H1 (cell line): ENCODE results near the gene PTPN5. TPM values are rescaled to one million over a fixed set of nuclear protein-coding genes. Genes with fewer than 3 reads are reported as not detected.

Experiments
- CTCF ChIA-PET: fragments of 300-600 bp; sonication (Branson Sonifier 250); formaldehyde crosslinking; loops from one replicate; lab custom pipeline; 2021; ENCODE audit not compliant: partially characterized antibody; lab: Charles Lee
- POLR2A ChIA-PET: fragments of 300-600 bp; sonication (Branson Sonifier 250); formaldehyde crosslinking; loops from one replicate; lab custom pipeline; 2021; ENCODE audit warnings: inconsistent platforms; ENCODE audit not compliant: partially characterized antibody; lab: Charles Lee
- DNase-seq, 2 experiments: peaks; one replicate each; pipeline versions ENCODE4 v3.0.0 to v3.0.0-alpha.2; 2010 to 2022; ENCODE audit warnings: low spot score in 2 of 2, low read depth in 1 of 2, mixed read lengths in 1 of 2
- FAIRE-seq: peaks from 2 replicates; lab custom pipeline; 2011; peaks lifted over from hg19 to GRCh38; lab: Jason Lieb, UNC
- H2AFZ ChIP-seq: 2 replicates; pipeline ENCODE4 v1.8.1; 2012; ENCODE audit warnings: low read length, inconsistent platforms
- H2AK5ac ChIP-seq: 2 replicates; pipeline ENCODE4 v1.6.1; 2013; ENCODE audit warnings: low read depth, low read length
- H2BK120ac ChIP-seq: replicated peaks from 2 replicates; pipeline ENCODE3; 2013; ENCODE audit warnings: low read depth, low read length, inconsistent platforms
- H2BK12ac ChIP-seq: 2 replicates; pipeline ENCODE4 v1.6.1; 2013; ENCODE audit warnings: low read depth, low read length
- H2BK15ac ChIP-seq: 2 replicates; pipeline ENCODE4 v1.6.1; 2013; ENCODE audit warnings: low read length
- H2BK20ac ChIP-seq: 2 replicates; pipeline ENCODE4 v1.6.1; 2013; ENCODE audit warnings: low read length
- H2BK5ac ChIP-seq: 2 replicates; pipeline ENCODE4 v1.6.1; 2013; ENCODE audit warnings: low read depth, low read length
- H3K14ac ChIP-seq: 2 replicates; pipeline ENCODE4 v1.6.1; 2013; ENCODE audit warnings: inconsistent platforms; ENCODE audit not compliant: insufficient read length
- H3K18ac ChIP-seq: 2 replicates; pipeline ENCODE4 v1.6.1; 2013; ENCODE audit warnings: low read length; ENCODE audit errors: extremely low read depth
- H3K23ac ChIP-seq: 2 replicates; pipeline ENCODE4 v1.6.1; 2013; ENCODE audit warnings: inconsistent platforms; ENCODE audit not compliant: insufficient read length
- H3K23me2 ChIP-seq: 2 replicates; pipeline ENCODE4 v1.6.1; 2013; ENCODE audit warnings: low read depth, low read length
- H3K27ac ChIP-seq: 2 replicates; pipeline ENCODE4 v1.6.1; 2011; ENCODE audit warnings: low read depth, low read length, inconsistent platforms
- H3K27me3 ChIP-seq, 4 experiments: replicated peaks in 1 of 4; 1 replicate in 1 of 4; 2 replicates in 3 of 4; pipeline versions ENCODE4 v1.6.1 to v1.8.1; 2011 to 2013; ENCODE audit warnings: low read length in 3 of 4, mild to moderate bottlenecking in 3 of 4, inconsistent platforms in 2 of 4, mixed read lengths in 2 of 4, moderate library complexity in 1 of 4; ENCODE audit not compliant: control insufficient read depth in 3 of 4, insufficient read depth in 3 of 4; ENCODE audit errors: extremely low read depth in 1 of 4
- H3K36me3 ChIP-seq, 4 experiments: 2 replicates each; pipeline versions ENCODE4 v1.6.1 to v1.8.1; 2011 to 2013; ENCODE audit warnings: mild to moderate bottlenecking in 4 of 4, low read length in 3 of 4, moderate library complexity in 2 of 4, control low read depth in 1 of 4, inconsistent platforms in 1 of 4; ENCODE audit not compliant: insufficient read depth in 4 of 4, control insufficient read depth in 2 of 4
- H3K4ac ChIP-seq: replicated peaks from 2 replicates; pipeline ENCODE3; 2013; ENCODE audit warnings: low read length, low read depth, mixed read lengths, inconsistent platforms; ENCODE audit not compliant: insufficient read length
- H3K4me1 ChIP-seq, 4 experiments: replicated peaks in 1 of 4; 1 replicate in 1 of 4; 2 replicates in 3 of 4; pipeline versions ENCODE4 v1.6.1 to v1.8.1; 2011 to 2013; ENCODE audit warnings: low read length in 3 of 4, inconsistent platforms in 2 of 4, mixed read lengths in 1 of 4; ENCODE audit not compliant: insufficient read depth in 4 of 4, control insufficient read depth in 3 of 4
- H3K4me2 ChIP-seq, 2 experiments: 2 replicates each; pipeline versions ENCODE4 v1.6.1 to v1.8.1; 2011 to 2013; ENCODE audit warnings: low read depth in 2 of 2, low read length in 2 of 2, control low read depth in 1 of 2, inconsistent platforms in 1 of 2, mild to moderate bottlenecking in 1 of 2; ENCODE audit not compliant: insufficient read depth in 1 of 2
- H3K4me3 ChIP-seq, 4 experiments: fragments of 200-600, 300-600 bp in 1 of 4; sonication (generic), shearing (Covaris generic), sonication (Bioruptor Twin) in 1 of 4; 2 replicates each; pipeline versions ENCODE4 v1.5.1 to v1.8.1; 2011 to 2016; ENCODE audit warnings: low read length in 4 of 4, low read depth in 3 of 4, control low read depth in 2 of 4, inconsistent platforms in 2 of 4, mild to moderate bottlenecking in 2 of 4, mixed read lengths in 1 of 4, moderate library complexity in 1 of 4; ENCODE audit not compliant: insufficient read depth in 2 of 4; ENCODE audit errors: extremely low read depth in 1 of 4
- H3K56ac ChIP-seq: replicated peaks from 2 replicates; pipeline ENCODE3; 2013; ENCODE audit warnings: low read depth, mild to moderate bottlenecking, mixed read lengths, low read length, inconsistent platforms; ENCODE audit not compliant: insufficient read length
- H3K79me1 ChIP-seq: 2 replicates; pipeline ENCODE4 v1.6.1; 2013; ENCODE audit warnings: low read depth, low read length, control low read depth
- H3K79me2 ChIP-seq, 2 experiments: 2 replicates each; pipeline versions ENCODE4 v1.6.1 to v1.8.1; 2012 to 2013; ENCODE audit warnings: low read length in 2 of 2, mild to moderate bottlenecking in 2 of 2, inconsistent platforms in 1 of 2; ENCODE audit not compliant: insufficient read depth in 2 of 2, control insufficient read depth in 1 of 2
- H3K9ac ChIP-seq, 4 experiments: replicated peaks in 1 of 4; 1 replicate in 1 of 4; 2 replicates in 3 of 4; pipeline versions ENCODE4 v1.6.1 to v1.8.1; 2011 to 2013; ENCODE audit warnings: low read depth in 3 of 4, low read length in 3 of 4, control low read depth in 2 of 4, mild to moderate bottlenecking in 2 of 4, moderate library complexity in 2 of 4, inconsistent platforms in 1 of 4; ENCODE audit errors: extremely low read depth in 1 of 4
- H3K9me3 ChIP-seq, 2 experiments: 2 replicates each; pipeline versions ENCODE4 v1.6.1 to v1.8.1; 2012 to 2013; ENCODE audit warnings: mild to moderate bottlenecking in 2 of 2, moderate library complexity in 2 of 2, control low read depth in 1 of 2, inconsistent platforms in 1 of 2, low read depth in 1 of 2, low read length in 1 of 2, mixed read lengths in 1 of 2; ENCODE audit not compliant: insufficient read depth in 2 of 2
- H4K20me1 ChIP-seq, 2 experiments: replicated peaks in 1 of 2; 2 replicates each; pipeline versions ENCODE3 to v1.8.1; 2011 to 2013; ENCODE audit warnings: inconsistent platforms in 2 of 2, low read length in 2 of 2, mild to moderate bottlenecking in 1 of 2; ENCODE audit not compliant: insufficient read depth in 2 of 2, control insufficient read depth in 1 of 2
- H4K5ac ChIP-seq: 2 replicates; pipeline ENCODE4 v1.6.1; 2013; ENCODE audit warnings: low read length, low read depth, mixed read lengths, inconsistent platforms; ENCODE audit not compliant: insufficient read length
- H4K8ac ChIP-seq: 2 replicates; pipeline ENCODE4 v1.8.0; 2013; ENCODE audit warnings: mild to moderate bottlenecking, moderate library complexity, low read length, inconsistent platforms; ENCODE audit not compliant: insufficient read depth; ENCODE audit errors: extremely low read depth
- H4K91ac ChIP-seq: replicated peaks from 2 replicates; pipeline ENCODE3; 2013; ENCODE audit warnings: low read length, mixed read lengths, inconsistent platforms; ENCODE audit not compliant: insufficient read length
- ATF3 ChIP-seq: IDR thresholded peaks from 2 replicates; pipeline ENCODE4 v1.6.1; 2011; ENCODE audit warnings: low read depth, mild to moderate bottlenecking, low read length; ENCODE audit not compliant: insufficient read depth
- HDAC2 ChIP-seq, 2 experiments: fragments of 300-600 bp in 1 of 2; sonication (generic) in 1 of 2; IDR thresholded peaks; 2 replicates each; pipeline ENCODE4 v1.6.1; 2011 to 2012; ENCODE audit warnings: low read depth in 2 of 2, low read length in 2 of 2, mild to moderate bottlenecking in 2 of 2, moderate library complexity in 2 of 2, borderline replicate concordance in 1 of 2, inconsistent platforms in 1 of 2
- JUN ChIP-seq: IDR thresholded peaks from 2 replicates; pipeline ENCODE4 v1.6.1; 2011; ENCODE audit warnings: low read depth, mild to moderate bottlenecking, improper control_type of control experiment, low read length
- TAF7 ChIP-seq: optimal IDR thresholded peaks from 2 replicates; pipeline ENCODE3; 2011; ENCODE audit warnings: low read depth, mild to moderate bottlenecking, inconsistent platforms, low read length, moderate library complexity, borderline replicate concordance
- WGBS, 2 experiments: shearing (Covaris generic) in 1 of 2; methylation state at CpG; one replicate each; pipeline versions ENCODE4 v1.1.6 to v1.1.7; 2013 to 2015; ENCODE audit warnings: low lambda C conversion rate in 2 of 2, mixed read lengths in 2 of 2, inconsistent platforms in 1 of 2, low coverage in 1 of 2, missing lambda C conversion rate in 1 of 2; ENCODE audit not compliant: insufficient replicate concordance in 2 of 2, insufficient coverage in 1 of 2, insufficient read length in 1 of 2; ENCODE audit errors: extremely low coverage in 1 of 2, missing lambda C conversion rate in 1 of 2; 5-methylcytosine and 5-hydroxymethylcytosine counted together
- polyA plus RNA-seq, 7 experiments: library from polyadenylated mRNA; depleted of rRNA in 3 of 7; stranded (reverse) in 5 of 7; unstranded in 2 of 7; fragments of >200 nt in 5 of 7; fragments of 200-250 nt in 2 of 7; gene quantifications; 1 replicate in 5 of 7; 2 replicates in 1 of 7; 4 replicates in 1 of 7; pipeline versions ENCODE4 v1.2.1 to v1.2.3, GENCODE V29; 2011 to 2013; ENCODE audit warnings: missing spikeins in 2 of 7, mixed read lengths in 2 of 7
- total RNA-seq: library from RNA; stranded (reverse); fragmentation: NEBNext Ultra II Directional; extraction: Animal tissue kit (Norgen Biotek cat#: 25700); gene quantifications from 2 replicates; pipeline ENCODE4 v1.2.1, GENCODE V29; 2021

Gene PTPN5
- total and polyA plus RNA-seq, 2 of the 8 experiments (the other 6 are each of a cell fraction or from before 2014, with no cell fraction given) = 8.4 to 12.9 TPM

DNA sequence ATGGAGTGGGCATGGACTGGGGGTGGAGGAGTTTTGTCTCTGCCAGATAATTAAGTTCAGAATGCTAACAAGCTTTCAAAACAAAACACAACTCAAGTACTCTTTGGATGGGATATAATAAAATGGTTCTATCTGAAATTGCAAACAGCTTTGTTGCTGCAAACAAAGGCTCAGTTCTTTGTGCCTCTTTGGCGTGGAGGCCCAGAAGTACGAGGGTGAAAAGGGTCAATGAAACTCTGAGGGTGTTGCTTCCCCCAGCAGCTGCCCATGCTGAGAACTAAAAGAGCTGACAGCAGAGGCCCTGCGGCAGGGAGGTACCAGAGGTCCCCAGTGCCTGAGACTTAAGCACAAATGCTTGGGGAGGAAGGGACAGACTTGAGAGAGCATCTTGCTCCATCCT is 39.1 kb downstream of the PTPN5 start:
- no peak overlapping the region for H3K56ac ChIP-seq
- no peak overlapping the region for H2AFZ ChIP-seq
- WGBS, 2 experiments = 52% methylated on average over 3 of the region's 3 CpGs; no CpG with 5 or more reads in 1 of the 2 experiments
- no peaks in the 10 kb centered on the region for H3K79me2 ChIP-seq
- no peak overlapping the region for H4K5ac ChIP-seq
- no peaks in the 10 kb centered on the region for H3K23me2 ChIP-seq
- H2AK5ac ChIP-seq = no peak overlapping the region
- H3K18ac ChIP-seq = no peak overlapping the region
- peaks cover 0 to 8% (median 4%) of the 10 kb centered on the region in 4 experiments; a peak in 4 of 7 replicates for H3K4me1 ChIP-seq
- no peak overlapping the region for H3K9ac ChIP-seq
- H4K20me1 ChIP-seq = no peaks in the 10 kb centered on the region
- DNase-seq (no peak), FAIRE-seq (no peak)
- H4K91ac ChIP-seq = no peak overlapping the region
- H3K27me3 ChIP-seq = no peaks in the 10 kb centered on the region
- no peak overlapping the region for H2BK12ac ChIP-seq
- H2BK120ac ChIP-seq = no peak overlapping the region
- no peak overlapping the region for H3K27ac ChIP-seq
- TF ChIP-seq ATF3 (no peak), HDAC2 (IDR thresholded peaks at IDR 0.05; ENCODE audit: borderline replicate concordance in 1 of 2, low read depth in 2 of 2, low read length in 2 of 2) (no peak), TAF7 (no peak), JUN (no peak)
- H4K8ac ChIP-seq = no peak overlapping the region
- H2BK15ac ChIP-seq = no peak overlapping the region
- no peak overlapping the region for H2BK5ac ChIP-seq
- no peak overlapping the region for H3K14ac ChIP-seq
- H3K4me3 ChIP-seq = no peak overlapping the region
- H3K9me3 ChIP-seq = no peaks in the 10 kb centered on the region
- no peak overlapping the region for H3K4ac ChIP-seq
- ChIA-PET CTCF (interaction anchor here (0.6 to 4.0 kb wide), 3 partner anchors 11 to 23 kb away, joined by 3 to 27 read pairs (median 4); no protein-coding TSS in a partner anchor), POLR2A (no interaction called here)
- H3K36me3 ChIP-seq = no peaks in the 10 kb centered on the region
- H2BK20ac ChIP-seq = no peak overlapping the region
- H3K4me2 ChIP-seq = no peak overlapping the region
- H3K79me1 ChIP-seq = no peaks in the 10 kb centered on the region
- no peak overlapping the region for H3K23ac ChIP-seq
